CD14-positive monocyte (primary cell): ENCODE data around the gene APOL2. TPM values are rescaled to one million over a fixed set of nuclear protein-coding genes. Genes with fewer than 3 reads are reported as not detected.
"Not testable (repeated sequence)": the region's sequence is repeated elsewhere in the genome, so short reads cannot be mapped to it uniquely, and the experiment has no call there.

ENCODE experiments used
- DNase-seq, 3 donors: peaks; one replicate each; pipeline ENCODE4 v3.0.0-alpha.2; 2011 to 2022
- H2AFZ ChIP-seq: 2 replicates; pipeline ENCODE4 v1.6.0; 2012; ENCODE audit warnings: mild to moderate bottlenecking, low read depth, low read length, inconsistent platforms; ENCODE audit not compliant: insufficient read depth, poor library complexity, severe bottlenecking
- H3K27ac ChIP-seq, 2 donors: 1 replicate in 1 of 2; 2 replicates in 1 of 2; pipeline ENCODE4 v1.5.1; 2012 to 2013; ENCODE audit warnings: low read length in 2 of 2, control low read depth in 1 of 2, inconsistent platforms in 1 of 2, low read depth in 1 of 2, mild to moderate bottlenecking in 1 of 2
- H3K27me3 ChIP-seq, 2 donors: one replicate each; pipeline versions ENCODE4 v1.6.0 to v1.6.1; 2011 to 2013; ENCODE audit warnings: low read length in 2 of 2; ENCODE audit not compliant: control insufficient read depth in 2 of 2, insufficient read depth in 2 of 2
- H3K36me3 ChIP-seq, 2 donors: replicated peaks in 1 of 2; 1 replicate in 1 of 2; 2 replicates in 1 of 2; pipeline versions ENCODE4 v1.5.1 to v1.6.1; 2012 to 2013; ENCODE audit warnings: low read length in 2 of 2, control low read depth in 1 of 2, inconsistent platforms in 1 of 2, mild to moderate bottlenecking in 1 of 2; ENCODE audit not compliant: insufficient read depth in 2 of 2, control insufficient read depth in 1 of 2
- H3K4me1 ChIP-seq, 2 donors: 1 replicate in 1 of 2; 2 replicates in 1 of 2; pipeline versions ENCODE4 v1.5.1 to v1.6.1; 2012 to 2013; ENCODE audit warnings: low read length in 2 of 2, control low read depth in 1 of 2, inconsistent platforms in 1 of 2, mild to moderate bottlenecking in 1 of 2, moderate library complexity in 1 of 2; ENCODE audit not compliant: insufficient read depth in 2 of 2, control insufficient read depth in 1 of 2
- H3K4me2 ChIP-seq: replicated peaks from 2 replicates; pipeline ENCODE3; 2012; ENCODE audit warnings: low read length, moderate library complexity, mild to moderate bottlenecking; ENCODE audit not compliant: poor library complexity, severe bottlenecking; ENCODE audit errors: extremely low read depth
- H3K4me3 ChIP-seq, 3 experiments: fragments of 200-600 bp in 1 of 3; sonication (generic) in 1 of 3; replicated peaks in 1 of 3; 1 replicate in 2 of 3; 2 replicates in 1 of 3; pipeline ENCODE4 v1.5.1; 2011 to 2013; ENCODE audit warnings: low read length in 3 of 3, mild to moderate bottlenecking in 3 of 3, control low read depth in 2 of 3, low read depth in 2 of 3, inconsistent platforms in 1 of 3, moderate library complexity in 1 of 3
- H3K79me2 ChIP-seq: 2 replicates; pipeline ENCODE4 v1.6.0; 2012; ENCODE audit warnings: mild to moderate bottlenecking, control low read depth, inconsistent platforms, low read length, moderate library complexity; ENCODE audit not compliant: insufficient read depth
- H3K9ac ChIP-seq: 2 replicates; pipeline ENCODE4 v1.6.0; 2017; ENCODE audit warnings: low read length, mild to moderate bottlenecking; ENCODE audit not compliant: insufficient read depth, poor library complexity, severe bottlenecking
- H3K9me3 ChIP-seq, 2 donors: replicated peaks in 1 of 2; 1 replicate in 1 of 2; 2 replicates in 1 of 2; pipeline versions ENCODE4 v1.5.1 to v1.6.1; 2012 to 2013; ENCODE audit warnings: low read length in 2 of 2, control low read depth in 1 of 2; ENCODE audit not compliant: control insufficient read depth in 1 of 2, insufficient read depth in 1 of 2
- H4K20me1 ChIP-seq: 2 replicates; pipeline ENCODE4 v1.6.0; 2012; ENCODE audit warnings: mild to moderate bottlenecking, low read length, control low read depth, moderate library complexity; ENCODE audit not compliant: insufficient read depth
- H3K27ac Mint-ChIP-seq, 7 donors: one replicate each; pipeline ENCODE4 v1.8.0; 2020; ENCODE audit warnings: mild to moderate bottlenecking in 7 of 7, mixed read lengths in 7 of 7, moderate library complexity in 6 of 7, inconsistent platforms in 2 of 7
- H3K27me3 Mint-ChIP-seq, 3 donors: one replicate each; pipeline ENCODE4 v1.8.0; 2021 to 2022; ENCODE audit warnings: low read depth in 3 of 3, mild to moderate bottlenecking in 3 of 3, mixed read lengths in 3 of 3, moderate library complexity in 3 of 3, inconsistent platforms in 1 of 3
- H3K36me3 Mint-ChIP-seq, 2 donors: one replicate each; pipeline ENCODE4 v1.8.0; 2020; ENCODE audit warnings: mixed read lengths in 2 of 2, inconsistent platforms in 1 of 2, mild to moderate bottlenecking in 1 of 2
- H3K4me1 Mint-ChIP-seq: one replicate; pipeline ENCODE4 v1.8.0; 2020; ENCODE audit warnings: mild to moderate bottlenecking, mixed read lengths
- H3K4me3 Mint-ChIP-seq, 2 donors: one replicate each; pipeline ENCODE4 v1.8.0; 2020; ENCODE audit warnings: mild to moderate bottlenecking in 2 of 2, mixed read lengths in 2 of 2, moderate library complexity in 1 of 2
- H3K9me3 Mint-ChIP-seq, 7 donors: one replicate each; pipeline ENCODE4 v1.8.0; 2020 to 2022; ENCODE audit warnings: mixed read lengths in 7 of 7, mild to moderate bottlenecking in 6 of 7, moderate library complexity in 6 of 7, inconsistent platforms in 2 of 7
- CTCF ChIP-seq: fragments of 200-600 bp; IDR thresholded peaks from one replicate; pipeline ENCODE4 v1.8.0; 2022; ENCODE audit warnings: antibody characterized with exemption, mild to moderate bottlenecking
- WGBS: methylation state at CpG from one replicate; pipeline ENCODE4 v1.1.5; 2013; ENCODE audit warnings: missing lambda C conversion rate; ENCODE audit not compliant: insufficient coverage; 5-methylcytosine and 5-hydroxymethylcytosine counted together
- intact Hi-C, 2 donors: fragments of 100-400 bp; cut with micrococcal nuclease; formaldehyde crosslinking; loops; one replicate each; pipeline versions ENCODE4 v1.15.0 to v1.15.1; 2023
- polyA plus RNA-seq, 3 donors: library from polyadenylated mRNA; depleted of rRNA in 1 of 3; unstranded in 2 of 3; stranded (reverse) in 1 of 3; fragments of 300-500 nt in 2 of 3; fragments of >200 nt in 1 of 3; fragmentation: Illumina TruSeq in 2 of 3; gene quantifications; 1 replicate in 2 of 3; 2 replicates in 1 of 3; pipeline ENCODE4 v1.2.3, GENCODE V29; 2012 to 2021

APOL2 gene
- polyA plus RNA-seq, 3 donors = 12.6 to 47.0 (median 13.2) TPM

GRCh38 chr22:36229649-36230048, 9.7 kb downstream of the APOL2 start:
- H3K27ac ChIP-seq, H3K4me2 ChIP-seq, H3K4me3 ChIP-seq, H3K27me3 ChIP-seq, H2AFZ ChIP-seq, H3K9ac ChIP-seq, H3K27me3 Mint-ChIP-seq, H3K27ac Mint-ChIP-seq, H3K9me3 Mint-ChIP-seq, H3K9me3 ChIP-seq, H3K4me1 ChIP-seq, H3K4me3 Mint-ChIP-seq, DNase-seq, H3K79me2 ChIP-seq: not testable (repeated sequence)
- H3K4me1 Mint-ChIP-seq = peaks cover 12% of the 10 kb centered on the region
- peaks cover 55 to 87% of the 10 kb centered on the region in 2 donors for H3K36me3 ChIP-seq
- intact Hi-C loops = loop anchor here in 1 of 2 donors (5.0 kb wide), 1 partner anchor 32 kb away; no protein-coding TSS in a partner anchor
- peaks cover 34% of the 10 kb centered on the region for H4K20me1 ChIP-seq
- H3K36me3 Mint-ChIP-seq = peaks cover 84 to 92% of the 10 kb centered on the region in 2 donors
- WGBS = 100% methylated on average over 1 of the region's 3 CpGs

GRCh38 chr22:36228944-36229343, 10.4 kb downstream of the APOL2 start:
- TF ChIP-seq CTCF = no peak

GRCh38 chr22:36228369-36228768, 11.0 kb downstream of the APOL2 start:
- intact Hi-C loops, H2AFZ ChIP-seq, H3K27me3 Mint-ChIP-seq, H3K4me2 ChIP-seq, H3K4me1 ChIP-seq, H3K4me3 Mint-ChIP-seq, H3K9ac ChIP-seq, H3K9me3 ChIP-seq, H3K27ac Mint-ChIP-seq, DNase-seq, H3K9me3 Mint-ChIP-seq, H3K27me3 ChIP-seq, H3K27ac ChIP-seq, H3K4me3 ChIP-seq, H3K4me1 Mint-ChIP-seq, H3K79me2 ChIP-seq: not testable (repeated sequence)
- H4K20me1 ChIP-seq = peaks cover 22% of the 10 kb centered on the region
- no CpG with 5 or more reads among the region's 1 CpG for WGBS
- H3K36me3 ChIP-seq = peaks cover 54 to 74% of the 10 kb centered on the region in 2 donors
- peaks cover 79 to 86% of the 10 kb centered on the region in 2 donors for H3K36me3 Mint-ChIP-seq

More at GRCh38 chr22:36228944-36229343, 10.4 kb downstream of the APOL2 start:
- intact Hi-C loops = no loop called here
- 100% methylated on average over 2 of the region's 7 CpGs for WGBS
- Histone ChIP-seq H3K9me3 (no peaks in the 10 kb centered on the region), H2AFZ (no peak overlapping the region), H4K20me1 (peaks cover 27% of the 10 kb centered on the region), H3K4me3 (no peak overlapping the region), H3K36me3 (peaks cover 55 to 80% of the 10 kb centered on the region in 2 donors), H3K9ac (no peak overlapping the region), H3K27me3 (no peaks in the 10 kb centered on the region), H3K4me1 (peaks cover 0 to 5% of the 10 kb centered on the region in 2 donors), H3K79me2 (no peaks in the 10 kb centered on the region), H3K4me2 (no peak overlapping the region), H3K27ac (no peak overlapping the region)
- Mint-ChIP-seq H3K27me3 (no peaks in the 10 kb centered on the region), H3K36me3 (peaks cover 85 to 90% of the 10 kb centered on the region in 2 donors), H3K4me1 (peaks cover 11% of the 10 kb centered on the region), H3K27ac (no peak overlapping the region), H3K9me3 (no peaks in the 10 kb centered on the region), H3K4me3 (no peak overlapping the region)
- no peak for DNase-seq
